ENCODE data around the gene MATN4. TPM values are rescaled to one million over a fixed set of nuclear protein-coding genes. Genes with fewer than 3 reads are reported as not detected.
"Not testable (repeated sequence)": the region's sequence is repeated elsewhere in the genome, so short reads cannot be mapped to it uniquely, and the experiment has no call there.

Gene MATN4, protein sequence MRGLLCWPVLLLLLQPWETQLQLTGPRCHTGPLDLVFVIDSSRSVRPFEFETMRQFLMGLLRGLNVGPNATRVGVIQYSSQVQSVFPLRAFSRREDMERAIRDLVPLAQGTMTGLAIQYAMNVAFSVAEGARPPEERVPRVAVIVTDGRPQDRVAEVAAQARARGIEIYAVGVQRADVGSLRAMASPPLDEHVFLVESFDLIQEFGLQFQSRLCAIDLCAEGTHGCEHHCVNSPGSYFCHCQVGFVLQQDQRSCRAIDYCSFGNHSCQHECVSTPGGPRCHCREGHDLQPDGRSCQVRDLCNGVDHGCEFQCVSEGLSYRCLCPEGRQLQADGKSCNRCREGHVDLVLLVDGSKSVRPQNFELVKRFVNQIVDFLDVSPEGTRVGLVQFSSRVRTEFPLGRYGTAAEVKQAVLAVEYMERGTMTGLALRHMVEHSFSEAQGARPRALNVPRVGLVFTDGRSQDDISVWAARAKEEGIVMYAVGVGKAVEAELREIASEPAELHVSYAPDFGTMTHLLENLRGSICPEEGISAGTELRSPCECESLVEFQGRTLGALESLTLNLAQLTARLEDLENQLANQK
- polyA plus RNA-seq (ENCODE audit: insufficient read length in 4 of 4) = under 1 TPM; 0.20 to 0.58 (median 0.40) TPM

DNA sequence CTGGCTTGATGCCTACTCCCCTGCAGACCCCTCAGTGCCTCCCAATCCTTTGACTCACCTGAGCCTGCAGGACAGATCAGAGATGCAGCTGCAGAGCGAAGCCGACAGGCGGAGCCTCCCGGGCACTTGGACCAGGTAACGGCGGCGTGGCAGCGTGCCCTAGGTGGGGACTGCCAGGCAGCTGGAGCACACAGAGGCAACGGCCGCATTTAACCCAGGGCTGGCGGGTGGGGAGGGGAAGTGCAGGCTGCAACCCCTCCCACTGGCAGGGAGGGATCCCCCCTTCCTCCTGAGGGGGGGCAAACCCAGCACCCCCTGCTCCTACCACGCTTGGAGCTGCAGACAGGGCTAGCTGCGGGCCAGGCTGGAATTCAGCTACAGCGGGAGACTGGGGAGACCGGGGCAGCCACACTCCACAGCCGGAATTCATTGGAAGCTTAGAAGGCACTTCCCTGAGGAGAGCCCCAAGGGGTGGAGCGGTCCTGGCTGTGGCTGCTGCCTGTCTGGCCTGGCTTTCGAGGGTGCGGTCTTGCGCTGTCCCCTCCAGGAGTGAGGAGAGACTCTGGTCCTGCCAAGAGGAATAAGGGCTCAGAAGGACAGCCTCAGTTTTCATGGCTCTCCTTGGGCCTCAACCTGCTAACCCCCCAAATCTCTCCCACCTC lies at the start of gene MATN4:
TSS of gene MATN4 (minus strand) at position 183 of the 662 bp plus-strand sequence. CDS start 2,717 bp downstream, outside the sequence.
- DNase-seq (ENCODE audit: low read depth in 4 of 4, low spot score in 3 of 4) = no peak

DNA sequence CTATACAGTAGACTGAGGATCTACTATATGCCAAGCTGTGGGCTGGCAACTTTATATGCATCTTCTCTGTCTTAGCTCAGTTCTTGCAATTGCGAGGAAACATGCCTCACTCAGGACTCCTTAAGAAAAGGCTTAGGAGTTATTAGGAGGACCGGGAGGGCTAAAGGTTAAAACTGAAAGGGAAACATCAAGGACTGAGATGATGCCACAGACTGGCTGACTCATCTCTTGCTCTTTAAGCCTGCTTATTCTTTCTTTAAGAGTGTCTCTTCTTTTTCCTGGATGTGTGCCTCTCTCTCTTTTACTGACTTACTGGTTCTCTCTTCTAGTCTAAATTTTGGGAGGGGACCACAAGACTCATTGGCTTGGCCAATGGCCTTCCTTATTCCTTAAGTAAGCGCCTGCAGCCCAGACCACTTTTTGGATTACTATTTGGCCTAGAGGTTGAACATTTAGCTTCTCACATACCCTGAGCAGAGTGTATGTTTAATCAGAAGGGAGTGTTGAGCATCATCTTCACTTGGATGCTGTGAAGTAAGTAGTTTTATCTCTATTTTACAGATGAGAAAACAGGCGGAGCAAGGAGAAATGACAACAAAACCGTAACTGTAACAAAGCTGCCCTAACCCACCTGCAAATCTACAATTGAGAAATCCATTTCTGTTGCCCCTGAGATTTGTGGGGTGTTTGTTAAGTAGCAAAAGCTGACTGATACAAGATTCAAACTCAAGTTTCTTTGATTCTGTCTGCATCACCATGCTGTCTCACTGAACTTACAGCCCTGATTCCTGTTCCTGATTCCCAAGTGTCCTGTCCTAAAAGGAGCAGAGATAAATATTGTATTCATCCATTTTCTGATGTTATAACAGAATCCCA lies 47.3 kb upstream of the MATN4 start:
- DNase-seq (ENCODE audit: low read depth in 4 of 4, low spot score in 3 of 4) = no peak

DNA sequence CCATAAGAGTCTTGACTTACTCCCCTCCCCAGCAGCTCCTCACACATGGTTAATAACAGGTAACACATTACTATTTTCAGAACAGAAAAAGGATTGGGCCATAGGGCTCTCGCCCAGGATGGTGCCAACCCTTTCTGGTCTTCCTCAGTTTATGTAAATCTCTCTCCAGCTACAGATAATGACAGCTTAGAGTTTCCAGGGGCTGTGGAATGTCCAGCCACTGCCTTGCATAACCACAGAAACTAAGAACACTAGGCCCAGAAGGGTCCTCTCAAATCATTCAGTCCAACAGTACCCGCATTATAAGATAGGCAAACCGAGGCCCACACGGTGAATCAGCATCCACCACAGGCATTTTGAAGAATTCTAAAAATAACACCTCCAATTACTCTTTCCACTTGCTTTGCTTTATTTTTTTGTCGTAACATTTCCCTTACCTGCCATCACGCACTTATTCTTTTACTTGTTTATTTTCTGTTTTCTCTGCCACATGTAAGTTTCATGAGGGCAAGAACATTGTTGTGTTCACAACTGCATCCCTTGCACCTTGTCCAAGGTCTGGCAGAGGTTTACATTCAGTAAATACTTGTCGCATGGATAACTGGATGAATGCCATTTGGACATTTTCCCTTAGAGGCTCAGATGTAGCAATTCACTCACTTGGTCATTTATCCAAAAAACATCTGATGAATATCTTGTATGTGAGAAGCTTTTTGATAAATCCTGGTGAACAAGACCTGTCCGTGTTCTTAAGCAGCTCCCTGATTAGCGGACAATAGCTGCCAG lies 46.5 kb upstream of the MATN4 start:
- DNase-seq (ENCODE audit: low read depth in 4 of 4, low spot score in 3 of 4) = no peak

DNA sequence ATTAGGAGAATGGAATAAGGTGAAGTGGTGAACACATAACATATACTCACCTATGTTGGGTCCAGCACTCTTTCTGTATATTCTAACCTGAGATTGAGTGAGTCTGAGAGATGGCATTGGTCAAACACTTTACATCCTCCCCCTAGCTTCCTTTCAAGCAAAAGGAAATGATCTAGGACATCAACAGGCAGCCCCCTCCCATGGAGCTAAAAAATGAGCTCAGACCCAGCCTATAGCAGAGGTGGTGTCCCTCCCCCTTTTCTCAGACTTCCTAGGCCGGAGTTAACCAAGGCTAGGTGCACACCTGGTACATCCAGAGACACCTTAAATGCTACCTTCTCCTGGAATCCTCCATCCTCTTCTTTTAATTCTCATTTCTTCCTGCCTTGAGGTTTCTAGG lies 45.6 kb upstream of the MATN4 start:
- no peak for DNase-seq (ENCODE audit: low read depth in 4 of 4, low spot score in 3 of 4)

DNA sequence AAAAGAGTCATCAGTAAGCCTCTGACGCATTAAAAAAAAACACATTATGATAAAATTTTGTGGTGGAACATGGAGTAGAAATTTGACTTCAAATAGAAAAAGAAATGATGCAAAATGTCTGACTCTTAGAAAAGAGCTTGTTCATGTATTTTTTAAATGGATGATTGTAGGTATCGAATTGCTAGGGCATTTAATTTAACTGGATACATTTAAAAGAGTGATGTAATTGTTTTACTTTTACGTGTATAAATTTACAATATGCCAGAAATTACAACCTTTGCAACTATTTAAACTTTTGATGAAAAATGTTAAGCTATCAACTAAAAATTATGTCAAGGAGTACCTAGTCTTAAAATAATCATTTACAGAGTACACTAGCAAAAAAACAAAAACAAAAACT lies 44.6 kb upstream of the MATN4 start:
- no peak for DNase-seq (ENCODE audit: low read depth in 4 of 4, low spot score in 3 of 4)

DNA sequence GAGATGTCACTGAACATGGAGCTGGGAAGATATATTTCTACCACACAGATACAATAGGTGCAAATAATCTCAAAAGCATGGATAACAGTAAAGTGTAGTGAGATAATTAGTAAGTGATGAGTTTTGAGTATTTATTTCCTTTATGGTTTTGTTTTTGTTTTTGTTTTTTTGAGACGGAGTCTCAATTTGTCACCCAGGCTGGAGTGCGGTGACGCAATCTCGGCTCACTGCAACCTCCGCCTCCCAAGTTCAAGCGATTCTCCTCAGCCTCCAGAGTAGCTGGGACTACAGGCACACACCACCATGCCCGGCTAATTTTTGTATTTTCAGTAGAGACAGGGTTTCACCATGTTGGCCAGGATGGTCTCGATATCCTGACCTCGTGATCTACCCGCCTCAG lies 42.7 kb upstream of the MATN4 start:
- DNase-seq (ENCODE audit: low read depth in 4 of 4, low spot score in 3 of 4) = not testable (repeated sequence)

DNA sequence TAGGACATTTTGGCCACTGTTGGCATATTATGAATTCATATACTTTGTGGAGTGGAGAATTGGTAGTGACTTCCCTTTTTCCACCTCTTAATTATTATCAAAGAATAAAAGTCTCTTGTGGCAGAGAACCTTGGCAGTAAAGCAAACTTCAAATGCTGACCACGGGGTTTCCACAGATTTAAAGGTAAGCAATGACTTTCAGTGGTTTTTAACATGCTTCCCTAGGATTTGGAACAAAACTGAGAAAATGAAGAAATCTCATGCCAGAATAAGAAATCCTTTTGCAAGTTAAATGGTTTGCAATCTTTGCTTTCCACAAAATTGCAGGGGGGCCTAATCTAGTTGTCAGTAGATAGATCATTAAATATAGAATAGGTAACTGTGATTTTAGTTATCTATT lies 42.1 kb upstream of the MATN4 start:
- no peak for DNase-seq (ENCODE audit: low read depth in 4 of 4, low spot score in 3 of 4)

DNA sequence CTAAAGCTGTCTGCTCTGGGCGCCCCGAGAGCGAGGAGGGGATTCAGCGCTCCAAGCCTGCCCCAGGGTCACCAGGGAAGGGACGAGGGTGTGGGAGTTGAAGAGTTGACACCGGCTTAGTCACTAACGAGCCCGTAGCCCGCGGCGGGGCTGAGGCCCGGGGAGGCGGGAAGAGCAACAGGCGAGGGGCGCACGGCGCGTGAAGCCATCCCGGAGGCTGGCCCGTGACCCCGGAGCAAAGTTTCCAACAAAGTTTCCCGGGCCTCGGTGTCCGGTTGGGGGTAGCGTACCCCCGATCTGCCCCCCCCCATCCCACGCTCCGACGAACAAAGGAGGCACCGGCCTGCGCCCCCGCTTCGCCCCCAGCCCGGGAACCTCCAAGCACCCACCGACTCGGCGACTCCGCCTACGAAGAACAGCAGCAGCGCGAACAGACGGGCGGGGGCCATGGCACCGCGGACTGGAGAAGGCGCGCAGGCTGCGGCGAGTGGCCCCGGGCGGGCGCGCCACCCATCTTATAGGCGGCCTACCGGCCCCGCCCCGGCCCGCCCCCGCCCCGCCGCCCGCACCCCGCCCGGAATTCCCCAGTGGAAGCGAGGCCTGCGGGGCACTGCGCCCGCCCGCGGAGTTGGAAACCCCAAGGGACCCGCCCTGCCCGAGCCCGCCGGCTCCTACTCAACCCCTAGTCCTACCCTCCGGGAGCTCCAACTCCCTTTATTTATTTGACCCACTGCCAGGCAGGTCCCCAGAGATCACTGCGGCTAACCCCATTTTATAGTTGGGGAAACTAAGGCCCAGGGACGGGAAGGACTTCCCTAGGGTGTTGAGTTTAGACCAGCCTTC lies 40.1 kb upstream of the MATN4 start, which contains the start of gene SDC4:
TSS of gene SDC4 (minus strand) at position 489 of the 843 bp plus-strand sequence. CDS start at position 449, 40 bp downstream.
- no peak for DNase-seq (ENCODE audit: low read depth in 4 of 4, low spot score in 3 of 4)

DNA sequence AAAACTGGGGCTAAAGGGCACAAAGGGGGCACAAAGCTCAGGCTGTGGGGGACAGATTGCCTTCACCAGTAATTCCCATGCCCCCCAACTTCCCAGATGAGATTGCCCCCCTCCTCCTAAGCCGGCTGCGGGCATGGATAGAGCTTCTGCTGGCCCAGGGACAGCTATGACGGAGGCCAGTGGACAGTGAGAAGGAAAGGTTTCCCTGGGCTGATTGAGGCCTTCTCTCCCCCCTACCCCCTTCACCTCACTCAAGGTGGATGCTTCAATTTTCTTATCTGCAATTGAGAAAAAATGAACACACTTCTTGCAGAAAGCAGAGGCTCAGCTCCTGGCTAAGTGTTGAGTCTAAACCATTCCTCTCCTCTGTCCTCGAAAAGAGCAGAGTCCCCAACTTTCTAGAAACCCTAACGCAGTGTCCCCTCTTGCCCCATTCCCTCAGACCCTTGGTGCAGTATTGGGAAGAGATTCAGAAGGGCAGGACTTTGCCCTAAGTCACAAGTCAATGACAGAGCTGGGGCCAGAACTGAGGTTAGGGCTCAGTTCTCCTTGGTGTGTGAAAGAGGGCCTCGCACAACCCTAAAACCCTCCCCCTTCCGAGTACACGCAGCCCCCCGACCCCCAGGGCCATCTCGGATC lies 39.3 kb upstream of the MATN4 start:
- no peak for DNase-seq (ENCODE audit: low read depth in 4 of 4, low spot score in 3 of 4)

DNA sequence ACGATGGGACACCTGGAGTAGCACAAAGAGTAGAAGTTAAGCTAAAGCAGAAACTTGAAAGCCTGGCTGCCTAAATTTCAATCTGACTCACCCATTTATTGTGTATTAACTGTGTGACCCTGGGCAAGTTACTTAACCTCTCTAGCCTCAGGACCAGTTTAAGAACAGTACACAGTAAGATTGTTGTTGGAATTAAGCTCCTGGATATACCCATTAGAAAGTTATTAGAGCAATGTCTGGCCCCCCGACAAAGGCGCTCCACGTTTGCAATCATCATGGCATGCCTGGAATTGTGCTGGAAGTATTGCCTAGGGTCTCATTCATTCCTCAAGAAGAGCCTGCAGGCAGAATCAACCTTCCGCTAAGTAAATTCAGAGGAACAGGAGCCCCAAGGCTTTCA lies 38.8 kb upstream of the MATN4 start:
- DNase-seq (ENCODE audit: low read depth in 4 of 4, low spot score in 3 of 4) = no peak

DNA sequence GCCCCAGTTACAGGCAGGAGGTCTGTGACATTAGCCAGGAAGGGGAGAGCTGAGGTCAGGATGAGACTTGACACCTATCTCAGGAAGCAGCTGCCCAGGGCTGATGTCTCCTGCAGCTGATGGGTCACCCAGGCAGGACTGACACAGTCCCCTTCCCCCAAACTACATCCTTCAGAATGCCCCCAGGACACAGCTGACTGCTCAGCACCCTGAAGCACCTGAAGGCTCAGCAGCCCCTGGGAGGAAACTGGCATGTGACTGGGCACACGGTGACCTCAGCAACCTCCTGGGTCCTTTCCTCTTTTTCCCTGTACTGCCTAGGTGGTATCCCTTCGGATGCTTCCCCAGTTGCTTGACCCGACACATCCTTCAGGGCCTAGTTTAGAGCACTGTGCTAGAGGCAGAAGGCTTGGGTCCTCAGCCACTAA lies 38.2 kb upstream of the MATN4 start:
- no peak for DNase-seq (ENCODE audit: low read depth in 4 of 4, low spot score in 3 of 4)

DNA sequence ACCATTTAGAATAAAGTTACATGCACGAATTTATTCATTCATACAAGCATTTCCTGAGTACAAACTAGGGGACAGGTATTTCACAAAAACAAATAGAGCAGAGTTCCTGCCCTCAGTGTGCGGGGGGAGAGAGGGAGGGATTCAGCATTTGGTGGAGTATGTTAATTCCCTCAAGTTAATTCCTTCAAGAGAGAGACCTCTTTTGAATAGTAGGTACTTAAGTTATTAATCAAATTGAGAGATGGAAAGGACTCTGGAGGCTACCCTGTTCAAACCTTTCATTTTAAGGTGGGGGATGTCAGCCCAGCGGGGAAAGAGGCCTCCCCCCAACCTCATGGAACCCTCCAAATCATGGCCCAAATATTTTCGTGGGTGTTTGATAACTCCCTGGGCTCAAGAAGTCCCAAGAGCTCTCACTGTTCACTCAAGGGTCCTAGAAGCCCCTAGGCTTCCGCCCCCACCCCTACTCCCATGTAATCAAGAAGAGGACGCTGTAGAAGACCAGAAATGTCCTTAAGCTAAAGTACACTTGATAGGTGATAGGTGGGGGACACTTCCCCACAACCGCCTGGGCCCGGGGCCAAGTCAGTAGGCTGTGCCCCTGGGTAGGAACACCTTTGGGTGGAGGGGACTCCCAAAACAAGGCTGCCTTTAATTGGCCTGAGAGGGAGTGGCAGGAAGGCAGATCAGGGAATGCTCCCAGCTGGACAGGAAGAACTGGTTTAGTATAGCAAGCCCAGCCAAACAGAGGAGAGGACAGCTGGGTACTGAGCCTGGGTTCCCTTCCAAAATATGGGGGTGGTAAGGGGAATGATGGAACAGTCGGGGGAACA lies 37.2 kb upstream of the MATN4 start:
- DNase-seq (ENCODE audit: low read depth in 4 of 4, low spot score in 3 of 4) = no peak

DNA sequence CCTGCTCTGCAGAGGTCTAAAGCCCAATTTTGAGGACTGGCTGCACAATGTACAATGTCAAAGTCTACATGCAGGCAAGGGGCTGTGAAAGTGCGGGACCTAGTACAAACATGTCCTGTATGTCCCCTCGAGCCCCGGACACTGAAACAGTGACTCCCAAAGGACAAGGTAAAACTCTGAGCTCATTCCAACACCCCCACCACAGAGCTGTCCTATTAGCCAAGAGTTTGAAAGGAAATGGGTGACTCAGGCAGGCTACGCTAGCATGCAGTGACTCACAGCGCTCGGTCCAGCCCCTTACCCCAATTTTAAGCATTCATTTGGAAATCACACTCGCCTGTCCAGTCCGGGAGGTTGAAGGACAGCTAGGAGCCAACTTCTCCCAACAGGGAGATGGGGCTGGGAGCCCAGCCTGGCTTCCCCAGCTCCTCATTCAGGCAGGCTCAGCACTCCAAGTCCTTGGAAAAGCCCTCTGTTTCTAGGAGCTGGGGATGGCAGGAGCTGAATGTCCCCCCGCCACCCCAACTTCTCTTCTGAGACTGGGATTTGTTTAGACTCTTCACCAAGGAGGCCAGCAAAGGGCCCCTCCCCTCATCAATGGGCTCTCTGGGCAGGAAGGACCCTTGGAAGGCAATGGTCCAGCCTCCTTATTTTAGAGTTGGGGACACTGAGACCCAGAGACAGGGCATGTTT lies 36.2 kb upstream of the MATN4 start:
- no peak for DNase-seq (ENCODE audit: low read depth in 4 of 4, low spot score in 3 of 4)

DNA sequence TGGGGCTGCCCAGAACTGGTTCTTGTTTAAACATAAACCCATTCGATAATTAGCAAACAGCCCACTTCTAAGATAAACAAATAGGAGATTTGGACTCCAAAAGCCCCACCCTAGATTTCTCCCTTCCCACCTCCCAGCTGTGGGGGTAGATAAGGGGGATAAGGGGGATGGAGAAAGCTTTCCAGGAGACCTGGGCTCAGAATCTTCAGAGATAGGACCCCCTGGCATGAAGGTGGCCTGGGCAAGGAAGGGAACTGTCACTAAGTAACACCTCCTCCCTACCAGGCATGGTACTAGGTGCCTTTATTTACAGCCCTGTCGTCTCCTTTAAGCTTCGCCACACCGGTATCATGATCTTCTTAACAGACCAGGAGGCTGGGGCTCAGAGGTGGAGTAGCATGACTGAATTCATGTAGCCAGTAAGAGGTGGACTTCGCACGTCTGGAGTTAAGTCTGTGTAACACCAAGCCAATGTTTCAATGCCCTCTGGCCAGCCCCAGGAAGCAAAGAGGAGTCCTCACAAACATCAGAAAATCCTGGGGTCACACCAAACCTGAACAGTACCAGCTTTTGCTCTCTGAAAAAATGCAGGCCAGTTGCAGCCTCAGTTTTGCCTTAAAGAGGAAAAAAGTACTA lies 35.6 kb upstream of the MATN4 start:
- DNase-seq (ENCODE audit: low read depth in 4 of 4, low spot score in 3 of 4) = no peak

DNA sequence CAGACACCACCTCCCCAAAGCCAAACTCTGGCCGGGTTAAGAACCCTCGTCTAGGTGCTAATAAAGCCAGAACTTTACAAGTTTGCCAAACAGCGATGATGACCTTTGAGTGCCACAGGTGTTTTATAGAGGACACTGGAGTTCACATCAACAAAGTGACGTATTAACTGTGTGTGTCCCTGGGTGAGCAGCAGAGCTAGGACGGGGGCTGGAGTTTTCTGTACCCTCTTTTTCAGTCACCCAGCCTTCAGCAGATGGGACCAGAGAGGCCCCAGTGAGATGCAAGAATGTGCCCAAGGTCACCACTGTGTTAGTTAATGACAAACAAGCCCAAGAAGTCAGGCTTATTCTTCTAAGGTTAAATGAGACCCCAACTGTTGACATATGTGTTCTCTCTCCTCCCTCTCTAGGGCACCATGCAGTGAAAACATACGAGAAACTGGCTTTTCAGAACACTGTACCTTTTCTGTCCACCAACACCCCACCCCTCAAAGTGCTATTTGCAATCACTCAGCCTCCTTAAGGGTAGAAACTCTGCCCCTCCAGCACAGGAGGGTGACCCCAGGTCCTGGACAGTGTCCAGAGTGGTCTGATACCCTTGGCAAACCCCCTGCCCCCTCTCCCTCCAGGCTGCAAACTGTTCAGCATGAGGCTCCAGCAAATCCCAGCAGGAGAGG lies 34.9 kb upstream of the MATN4 start:
- no peak for DNase-seq (ENCODE audit: low read depth in 4 of 4, low spot score in 3 of 4)

Data from right renal pelvis (tissue), 4 donors.